ENCODE results near the gene TMC7. TPM values are rescaled to one million over a fixed set of nuclear protein-coding genes. Genes with fewer than 3 reads are reported as not detected.

TMC7 gene
- total RNA-seq, 3 donors from 2014 or later (not counting 1 experiment from before 2014, with no cell fraction given): not detected

GRCh38 chr16:19073344-19073743 lies 89.6 kb downstream of the TMC7 start:
- intact Hi-C loops (cut with micrococcal nuclease): no loop called here
- Histone ChIP-seq H3K27ac (ENCODE audit: low read length) (no peak overlapping the region), H3K27me3 (ENCODE audit: control insufficient read depth, insufficient read depth, low read length) (no peaks in the 10 kb centered on the region), H3K9me3 (ENCODE audit: control insufficient read depth, insufficient read depth, low read length) (no peaks in the 10 kb centered on the region), H3K4me1 (ENCODE audit: control insufficient read depth, insufficient read depth, low read length) (peaks cover 3% of the 10 kb centered on the region), H3K4me3 (ENCODE audit: low read length) (no peak overlapping the region), H3K36me3 (ENCODE audit: control insufficient read depth, insufficient read depth, low read length) (peaks cover 9% of the 10 kb centered on the region)
- Mint-ChIP-seq H3K27ac (no peak overlapping the region), H3K4me3 (no peak overlapping the region), H3K27me3 (ENCODE audit: low read depth in 2 of 2) (no peaks in the 10 kb centered on the region), H3K9me3 (no peaks in the 10 kb centered on the region), H3K36me3 (no peaks in the 10 kb centered on the region), H3K4me1 (peaks cover 0 to 3% of the 10 kb centered on the region in 2 donors)
- no peak for ATAC-seq
- WGBS (ENCODE audit: insufficient coverage): 97% methylated on average over 3 of the region's 3 CpGs
- no peak for TF ChIP-seq CTCF (IDR thresholded peaks at IDR 0.05)
- no peak for DNase-seq

GRCh38 chr16:19073863-19074262 lies 90.1 kb downstream of the TMC7 start:
- 78% methylated on average over 6 of the region's 7 CpGs for WGBS (ENCODE audit: insufficient coverage)
- no peak for TF ChIP-seq CTCF (IDR thresholded peaks at IDR 0.05)
- intact Hi-C loops (cut with micrococcal nuclease): no loop called here
- Histone ChIP-seq H3K4me3 (ENCODE audit: low read length) (no peak overlapping the region), H3K27me3 (ENCODE audit: control insufficient read depth, insufficient read depth, low read length) (no peaks in the 10 kb centered on the region), H3K9me3 (ENCODE audit: control insufficient read depth, insufficient read depth, low read length) (no peaks in the 10 kb centered on the region), H3K36me3 (ENCODE audit: control insufficient read depth, insufficient read depth, low read length) (peaks cover 12% of the 10 kb centered on the region), H3K4me1 (ENCODE audit: control insufficient read depth, insufficient read depth, low read length) (no peaks in the 10 kb centered on the region), H3K27ac (ENCODE audit: low read length) (no peak overlapping the region)
- Mint-ChIP-seq H3K9me3 (no peaks in the 10 kb centered on the region), H3K27ac (no peak overlapping the region), H3K4me3 (no peak overlapping the region), H3K4me1 (no peaks in the 10 kb centered on the region), H3K36me3 (no peaks in the 10 kb centered on the region), H3K27me3 (ENCODE audit: low read depth in 2 of 2) (no peaks in the 10 kb centered on the region)
- ATAC-seq: no peak
- DNase-seq: no peak

- Histone ChIP-seq H3K4me1 (ENCODE audit: control insufficient read depth, insufficient read depth, low read length) (no peaks in the 10 kb centered on the region), H3K36me3 (ENCODE audit: control insufficient read depth, insufficient read depth, low read length) (peaks cover 15% of the 10 kb centered on the region), H3K4me3 (ENCODE audit: low read length) (no peak overlapping the region), H3K9me3 (ENCODE audit: control insufficient read depth, insufficient read depth, low read length) (no peaks in the 10 kb centered on the region), H3K27ac (ENCODE audit: low read length) (no peak overlapping the region), H3K27me3 (ENCODE audit: control insufficient read depth, insufficient read depth, low read length) (no peaks in the 10 kb centered on the region)
- no peaks in the 10 kb centered on the region for H3K9me3 Mint-ChIP-seq
- intact Hi-C loops (cut with micrococcal nuclease): no loop called here
- DNase-seq (no peak), ATAC-seq (no peak)
- 98% methylated on average over 12 of the region's 12 CpGs for WGBS (ENCODE audit: insufficient coverage)
- no peak overlapping the region for H3K27ac Mint-ChIP-seq
- H3K4me1 Mint-ChIP-seq: no peaks in the 10 kb centered on the region
- no peak for TF ChIP-seq CTCF (IDR thresholded peaks at IDR 0.05)
- no peaks in the 10 kb centered on the region for H3K27me3 Mint-ChIP-seq (ENCODE audit: low read depth in 2 of 2)
- no peaks in the 10 kb centered on the region for H3K36me3 Mint-ChIP-seq
- no peak overlapping the region for H3K4me3 Mint-ChIP-seq
These were observed 91.8 kb downstream of the TMC7 start for GRCh38 chr16:19075511-19075910.

- peaks cover 15% of the 10 kb centered on the region for H3K36me3 ChIP-seq (ENCODE audit: control insufficient read depth, insufficient read depth, low read length)
- H3K27ac Mint-ChIP-seq: no peak overlapping the region
- DNase-seq (no peak), ATAC-seq (no peak)
- H3K4me3 ChIP-seq (ENCODE audit: low read length): no peak overlapping the region
- no peaks in the 10 kb centered on the region for H3K27me3 ChIP-seq (ENCODE audit: control insufficient read depth, insufficient read depth, low read length)
- no peaks in the 10 kb centered on the region for H3K9me3 ChIP-seq (ENCODE audit: control insufficient read depth, insufficient read depth, low read length)
- no peak overlapping the region for H3K4me3 Mint-ChIP-seq
- H3K9me3 Mint-ChIP-seq: no peaks in the 10 kb centered on the region
- H3K27ac ChIP-seq (ENCODE audit: low read length): no peak overlapping the region
- 97% methylated on average over 6 of the region's 6 CpGs for WGBS (ENCODE audit: insufficient coverage)
- H3K27me3 Mint-ChIP-seq (ENCODE audit: low read depth in 2 of 2): no peaks in the 10 kb centered on the region
- intact Hi-C loops (cut with micrococcal nuclease): no loop called here
- H3K4me1 Mint-ChIP-seq: no peaks in the 10 kb centered on the region
- no peaks in the 10 kb centered on the region for H3K4me1 ChIP-seq (ENCODE audit: control insufficient read depth, insufficient read depth, low read length)
- H3K36me3 Mint-ChIP-seq: no peaks in the 10 kb centered on the region
- no peak for TF ChIP-seq CTCF (IDR thresholded peaks at IDR 0.05)
These were observed 94.1 kb downstream of the TMC7 start for GRCh38 chr16:19077879-19078278.

All from natural killer cell (primary cell).